ENCODE data around the gene PTK7.

DNA sequence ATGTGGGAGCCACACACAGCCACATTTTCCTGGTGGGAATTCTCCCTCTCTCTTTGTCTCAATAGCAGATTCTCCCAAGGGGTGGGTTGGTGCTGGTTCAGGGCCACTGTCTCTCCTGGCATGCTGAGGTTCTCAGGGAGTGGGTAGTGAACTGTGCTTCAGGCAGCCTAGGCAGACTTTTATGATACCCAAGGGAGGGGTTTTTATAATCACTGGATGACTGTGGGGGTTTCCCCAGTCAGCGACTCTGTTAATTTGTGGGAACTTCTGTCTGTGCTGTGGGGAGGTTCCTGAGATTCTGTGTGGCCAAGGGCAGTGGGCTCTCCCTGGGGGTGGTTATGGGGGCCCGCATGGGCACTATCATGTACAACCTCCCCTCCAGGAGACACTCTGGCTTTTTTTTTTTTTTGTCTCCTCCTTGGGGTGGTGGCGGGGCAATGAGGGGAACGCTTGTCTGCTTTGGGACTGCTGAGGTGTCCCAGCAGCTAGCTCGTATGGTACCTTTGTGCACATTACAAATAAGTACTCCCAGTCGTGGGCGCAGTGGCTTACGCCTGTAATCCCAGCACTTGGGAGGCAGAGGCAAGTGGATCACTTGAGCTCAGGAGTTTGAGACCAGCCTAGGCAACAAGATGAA, 10.0 kb downstream of the PTK7 start:
- TF ChIP-seq, protein P1, sequence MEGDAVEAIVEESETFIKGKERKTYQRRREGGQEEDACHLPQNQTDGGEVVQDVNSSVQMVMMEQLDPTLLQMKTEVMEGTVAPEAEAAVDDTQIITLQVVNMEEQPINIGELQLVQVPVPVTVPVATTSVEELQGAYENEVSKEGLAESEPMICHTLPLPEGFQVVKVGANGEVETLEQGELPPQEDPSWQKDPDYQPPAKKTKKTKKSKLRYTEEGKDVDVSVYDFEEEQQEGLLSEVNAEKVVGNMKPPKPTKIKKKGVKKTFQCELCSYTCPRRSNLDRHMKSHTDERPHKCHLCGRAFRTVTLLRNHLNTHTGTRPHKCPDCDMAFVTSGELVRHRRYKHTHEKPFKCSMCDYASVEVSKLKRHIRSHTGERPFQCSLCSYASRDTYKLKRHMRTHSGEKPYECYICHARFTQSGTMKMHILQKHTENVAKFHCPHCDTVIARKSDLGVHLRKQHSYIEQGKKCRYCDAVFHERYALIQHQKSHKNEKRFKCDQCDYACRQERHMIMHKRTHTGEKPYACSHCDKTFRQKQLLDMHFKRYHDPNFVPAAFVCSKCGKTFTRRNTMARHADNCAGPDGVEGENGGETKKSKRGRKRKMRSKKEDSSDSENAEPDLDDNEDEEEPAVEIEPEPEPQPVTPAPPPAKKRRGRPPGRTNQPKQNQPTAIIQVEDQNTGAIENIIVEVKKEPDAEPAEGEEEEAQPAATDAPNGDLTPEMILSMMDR (IDR thresholded peaks at IDR 0.05) = no peak
- no peak for TF ChIP-seq EZH2 (IDR thresholded peaks at IDR 0.05)

Measured in neural progenitor cell (in vitro differentiated cells).